GM23248 (cell line): ENCODE results near the gene SIRT1. TPM values are rescaled to one million over a fixed set of nuclear protein-coding genes. Genes with fewer than 3 reads are reported as not detected.
A peak's percentile ranks its signal among the peaks of the same experiment; 100 is the strongest.

Source experiments
- DNase-seq: peaks from one replicate; pipeline ENCODE4 v3.0.0-alpha.2; 2015
- H2AFZ ChIP-seq: fragments of 200-600 bp; sonication (generic); 2 replicates; pipeline ENCODE4 v1.6.1; 2016; ENCODE audit warnings: antibody characterized with exemption
- H3F3A ChIP-seq: fragments of 200-600 bp; sonication (generic); 2 replicates; pipeline ENCODE4 v1.6.1; 2016; ENCODE audit warnings: mild to moderate bottlenecking, antibody characterized with exemption, mixed run types; ENCODE audit not compliant: insufficient read depth
- H3K27ac ChIP-seq: fragments of 200-600 bp; sonication (generic); 2 replicates; pipeline ENCODE4 v1.5.1; 2016; ENCODE audit warnings: mild to moderate bottlenecking
- H3K27me3 ChIP-seq: fragments of 200-600 bp; sonication (generic); replicated peaks from 2 replicates; pipeline ENCODE4 v1.6.1; 2016; ENCODE audit warnings: mild to moderate bottlenecking; ENCODE audit not compliant: insufficient read depth
- H3K36me3 ChIP-seq: fragments of 200-600 bp; sonication (generic); 2 replicates; pipeline ENCODE4 v1.6.1; 2016; ENCODE audit warnings: low read depth, mild to moderate bottlenecking
- H3K4me1 ChIP-seq: fragments of 200-600 bp; sonication (generic); 2 replicates; pipeline ENCODE4 v1.6.1; 2016; ENCODE audit warnings: mild to moderate bottlenecking; ENCODE audit not compliant: insufficient read depth
- H3K4me2 ChIP-seq: fragments of 200-600 bp; sonication (generic); one replicate; pipeline ENCODE4 v1.6.1; 2016; ENCODE audit warnings: mild to moderate bottlenecking; ENCODE audit not compliant: unreplicated experiment
- H3K4me3 ChIP-seq: fragments of 200-600 bp; sonication (generic); 2 replicates; pipeline ENCODE4 v1.5.1; 2016; ENCODE audit warnings: mild to moderate bottlenecking
- H3K79me2 ChIP-seq: fragments of 200-600 bp; sonication (generic); 2 replicates; pipeline ENCODE4 v1.6.1; 2016; ENCODE audit warnings: mild to moderate bottlenecking; ENCODE audit not compliant: insufficient read depth
- H3K9ac ChIP-seq: fragments of 200-600 bp; sonication (generic); 2 replicates; pipeline ENCODE4 v1.6.1; 2016; ENCODE audit warnings: mild to moderate bottlenecking
- H3K9me2 ChIP-seq: fragments of 200-600 bp; sonication (generic); 2 replicates; pipeline ENCODE4 v1.6.1; 2016; ENCODE audit warnings: mixed run types, mild to moderate bottlenecking, moderate library complexity; ENCODE audit not compliant: insufficient read depth
- H3K9me3 ChIP-seq: fragments of 200-600 bp; sonication (generic); one replicate; pipeline ENCODE4 v1.6.1; 2017; ENCODE audit warnings: low read depth
- H4K20me1 ChIP-seq: fragments of 200-600 bp; sonication (generic); 2 replicates; pipeline ENCODE4 v1.6.0; 2016; ENCODE audit not compliant: insufficient read depth
- EZH2 ChIP-seq: fragments of 200-600 bp; sonication (generic); IDR thresholded peaks from 2 replicates; pipeline ENCODE4 v1.6.1; 2018; ENCODE audit warnings: antibody characterized with exemption, mild to moderate bottlenecking; ENCODE audit not compliant: insufficient read depth, poor library complexity, severe bottlenecking
- EZH2phosphoT487 ChIP-seq: fragments of 200-600 bp; sonication (generic); IDR thresholded peaks from 2 replicates; pipeline ENCODE4 v1.6.1; 2018; ENCODE audit warnings: antibody characterized with exemption, moderate library complexity, mild to moderate bottlenecking, low read depth; ENCODE audit not compliant: insufficient read depth
- WGBS, 2 experiments: methylation state at CpG; one replicate each; pipeline ENCODE4 v1.1.6; 2015 to 2017; ENCODE audit warnings: low lambda C conversion rate in 2 of 2, low coverage in 1 of 2; ENCODE audit errors: missing lambda C conversion rate in 2 of 2; 5-methylcytosine and 5-hydroxymethylcytosine counted together
- in situ Hi-C: fragments of 300-500 bp; cut with MboI; formaldehyde crosslinking; loops from 2 replicates; pipeline ENCODE4 v1.15.0; 2020
- polyA plus RNA-seq: library from polyadenylated mRNA; unstranded; fragments of >200 nt; fragmentation: Nextera tagmentation; extraction: Ambion mirVana; gene quantifications from 2 replicates; pipeline ENCODE4 v1.2.1, GENCODE V29; 2016
- total RNA-seq: library from RNA; depleted of rRNA; stranded (reverse); fragments of >200 nt; shearing (Covaris generic); gene quantifications from 2 replicates; pipeline ENCODE4 v1.2.3, GENCODE V29; 2014

SIRT1 gene
- total and polyA plus RNA-seq, 2 experiments from 2014 or later, result 9.4 to 14.6 TPM

GRCh38 chr10:67935223-67935622 lies 50.8 kb downstream of the SIRT1 start:
- no peaks in the 10 kb centered on the region for H3K9me3 ChIP-seq
- WGBS, 2 experiments, result 97 to 99% methylated on average over 9 of the region's 9 CpGs
- no peaks in the 10 kb centered on the region for H4K20me1 ChIP-seq
- no peak for DNase-seq
- H2AFZ ChIP-seq, result no peak overlapping the region
- no peak overlapping the region for H3K9ac ChIP-seq
- H3K27ac ChIP-seq, result peak overlapping the region; percentile 34
- in situ Hi-C loops, result no loop called here
- H3F3A ChIP-seq, result peaks cover 71% of the 10 kb centered on the region
- H3K9me2 ChIP-seq, result no peaks in the 10 kb centered on the region
- H3K4me3 ChIP-seq, result no peak overlapping the region
- peaks cover 19% of the 10 kb centered on the region for H3K4me1 ChIP-seq
- peaks cover 79% of the 10 kb centered on the region for H3K36me3 ChIP-seq
- no peak for TF ChIP-seq EZH2
- TF ChIP-seq EZH2phosphoT487, result no peak
- no peak overlapping the region for H3K4me2 ChIP-seq
- peaks cover 71% of the 10 kb centered on the region for H3K79me2 ChIP-seq
- no peaks in the 10 kb centered on the region for H3K27me3 ChIP-seq

- no peak for TF ChIP-seq EZH2phosphoT487
- TF ChIP-seq EZH2, result no peak
- Histone ChIP-seq H3K9ac (peak overlapping the region; percentile 7; the same call in 1 of the 2 replicates), H3F3A (peaks cover 74% of the 10 kb centered on the region), H3K9me2 (no peaks in the 10 kb centered on the region), H4K20me1 (no peaks in the 10 kb centered on the region), H3K36me3 (peaks cover 80% of the 10 kb centered on the region), H3K4me2 (peak overlapping the region; percentile 20), H3K4me3 (no peak overlapping the region), H3K79me2 (peaks cover 70% of the 10 kb centered on the region), H3K4me1 (peaks cover 19% of the 10 kb centered on the region), H3K27me3 (no peaks in the 10 kb centered on the region), H2AFZ (no peak overlapping the region), H3K27ac (peak overlapping the region; percentile 34), H3K9me3 (no peaks in the 10 kb centered on the region)
- 45 to 46% methylated on average over 1 of the region's 1 CpG for WGBS, 2 experiments
- DNase-seq, result peak; percentile 50
- in situ Hi-C loops, result no loop called here
Measured at GRCh38 chr10:67936416-67936815, 52.0 kb downstream of the SIRT1 start.

DNA sequence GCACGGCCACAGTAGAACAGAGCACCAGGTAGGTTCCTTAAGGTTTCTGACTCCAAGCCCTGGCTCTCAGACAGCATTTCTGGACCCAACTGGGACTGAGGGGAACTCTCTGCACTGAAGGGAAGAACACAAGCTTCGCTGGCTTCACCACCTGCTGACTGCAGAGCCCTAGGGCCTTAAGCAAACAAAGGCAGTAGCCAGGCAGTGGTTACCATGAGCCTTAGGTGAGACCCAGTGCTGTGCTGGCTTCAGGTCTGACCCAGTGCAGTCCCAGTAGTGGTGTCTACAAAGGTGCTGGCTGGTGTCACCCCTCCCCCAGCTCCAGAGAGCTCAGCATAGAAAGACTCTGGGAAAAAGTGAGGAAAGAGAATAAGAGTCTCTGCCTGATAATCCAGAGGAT lies 59.5 kb downstream of the SIRT1 start:
- no peaks in the 10 kb centered on the region for H3K27me3 ChIP-seq
- WGBS, 2 experiments, result 95 to 97% methylated on average over 2 of the region's 2 CpGs
- in situ Hi-C loops, result no loop called here
- H3K4me2 ChIP-seq, result no peak overlapping the region
- H3K27ac ChIP-seq, result peak overlapping the region; percentile 16
- DNase-seq, result no peak
- H3K9me3 ChIP-seq, result no peaks in the 10 kb centered on the region
- H2AFZ ChIP-seq, result no peak overlapping the region
- H3K79me2 ChIP-seq, result peaks cover 90% of the 10 kb centered on the region
- H4K20me1 ChIP-seq, result no peaks in the 10 kb centered on the region
- H3K4me1 ChIP-seq, result no peaks in the 10 kb centered on the region
- no peak overlapping the region for H3K4me3 ChIP-seq
- no peak overlapping the region for H3K9ac ChIP-seq
- H3K9me2 ChIP-seq, result no peaks in the 10 kb centered on the region
- TF ChIP-seq EZH2phosphoT487, result no peak
- TF ChIP-seq EZH2, result no peak
- H3F3A ChIP-seq, result peaks cover 88% of the 10 kb centered on the region
- H3K36me3 ChIP-seq, result peaks cover 86% of the 10 kb centered on the region

GRCh38 chr10:67955614-67956013 lies 71.2 kb downstream of the SIRT1 start:
- no peak overlapping the region for H3K4me2 ChIP-seq
- H3K4me1 ChIP-seq, result no peaks in the 10 kb centered on the region
- no peaks in the 10 kb centered on the region for H3K9me3 ChIP-seq
- WGBS, 2 experiments, result 97 to 99% methylated on average over 6 of the region's 6 CpGs
- peaks cover 96% of the 10 kb centered on the region for H3F3A ChIP-seq
- no peaks in the 10 kb centered on the region for H3K9me2 ChIP-seq
- H3K4me3 ChIP-seq, result no peak overlapping the region
- peaks cover 94% of the 10 kb centered on the region for H3K79me2 ChIP-seq
- no peak overlapping the region for H3K27ac ChIP-seq
- no peak overlapping the region for H3K9ac ChIP-seq
- TF ChIP-seq EZH2phosphoT487 (no peak), EZH2 (no peak)
- DNase-seq, result no peak
- H2AFZ ChIP-seq, result no peak overlapping the region
- in situ Hi-C loops, result no loop called here
- no peaks in the 10 kb centered on the region for H3K27me3 ChIP-seq
- peaks cover 4% of the 10 kb centered on the region; the same call in 1 of the 2 replicates for H4K20me1 ChIP-seq
- H3K36me3 ChIP-seq, result peaks cover 85% of the 10 kb centered on the region
